BLaER1 treated with 17β-estradiol and CSF1 and Interleukin-3, amounts not matched to agents 10 nM and 100 nM (cell line): ENCODE results near the gene RAB5IF.

Experiments
- H3K27ac ChIP-seq, 11 experiments: shearing (Covaris generic); formaldehyde crosslinking; 2 replicates each; pipeline ENCODE4 v1.8.1; 2022
- H3K27me3 ChIP-seq, 11 experiments: shearing (Covaris generic); formaldehyde crosslinking; 2 replicates each; pipeline ENCODE4 v1.8.1; 2022
- H3K36me3 ChIP-seq, 11 experiments: shearing (Covaris generic); formaldehyde crosslinking; 2 replicates each; pipeline ENCODE4 v1.8.1; 2022
- H3K4me1 ChIP-seq, 10 experiments: shearing (Covaris generic); formaldehyde crosslinking; 2 replicates each; pipeline ENCODE4 v1.8.1; 2022
- H3K4me2 ChIP-seq, 11 experiments: shearing (Covaris generic); formaldehyde crosslinking; 2 replicates each; pipeline ENCODE4 v1.8.1; 2022
- H3K4me3 ChIP-seq, 10 experiments: shearing (Covaris generic); formaldehyde crosslinking; 2 replicates each; pipeline ENCODE4 v1.8.1; 2022
- H3K9ac ChIP-seq, 11 experiments: shearing (Covaris generic); formaldehyde crosslinking; 2 replicates each; pipeline ENCODE4 v1.8.1; 2022
- H3K9me3 ChIP-seq, 11 experiments: shearing (Covaris generic); formaldehyde crosslinking; replicated peaks in 1 of 11; 2 replicates each; pipeline ENCODE4 v1.8.1; 2022
- H4K20me1 ChIP-seq, 11 experiments: shearing (Covaris generic); formaldehyde crosslinking; 2 replicates each; pipeline ENCODE4 v1.8.1; 2022
- Cebpa-rat ChIP-seq, 11 experiments: shearing (Covaris generic); IDR thresholded peaks; 2 replicates each; pipeline ENCODE4 v1.8.1; 2022

RAB5IF gene

GRCh38 chr20:36644032-36644705 lies 38.6 kb downstream of the RAB5IF start:
- no peak for TF ChIP-seq Cebpa-rat (IDR thresholded peaks at IDR 0.05)
- peak overlapping the region in 8 of 11 experiments; percentile 8 to 47 (median 32); a peak in 9 of 22 replicates for H3K4me2 ChIP-seq
- no peak overlapping the region for H3K27ac ChIP-seq
- H4K20me1 ChIP-seq = no peaks in the 10 kb centered on the region
- no peaks in the 10 kb centered on the region for H3K27me3 ChIP-seq
- no peak overlapping the region for H3K9ac ChIP-seq
- H3K4me1 ChIP-seq = peaks cover 12 to 29% (median 22%) of the 10 kb centered on the region in 10 experiments
- H3K36me3 ChIP-seq = no peaks in the 10 kb centered on the region
- no peak overlapping the region for H3K4me3 ChIP-seq
- H3K9me3 ChIP-seq = no peaks in the 10 kb centered on the region

- Histone ChIP-seq H3K4me1 (peaks cover 12 to 29% (median 22%) of the 10 kb centered on the region in 10 experiments), H3K27me3 (no peaks in the 10 kb centered on the region), H3K4me3 (no peak overlapping the region), H3K9ac (no peak overlapping the region), H3K36me3 (no peaks in the 10 kb centered on the region), H3K27ac (no peak overlapping the region), H3K4me2 (peak overlapping the region in 5 of 11 experiments; percentile 32 to 47 (median 35); a peak in 7 of 22 replicates), H3K9me3 (no peaks in the 10 kb centered on the region), H4K20me1 (no peaks in the 10 kb centered on the region)
- no peak for TF ChIP-seq Cebpa-rat (IDR thresholded peaks at IDR 0.05)
Measured at GRCh38 chr20:36644706-36645095, 39.1 kb downstream of the RAB5IF start.

GRCh38 chr20:36645353-36645752 lies 39.8 kb downstream of the RAB5IF start:
- no peak for TF ChIP-seq Cebpa-rat (IDR thresholded peaks at IDR 0.05)
- Histone ChIP-seq H3K4me3 (no peak overlapping the region), H3K9me3 (no peaks in the 10 kb centered on the region), H3K9ac (peak overlapping the region in 1 of 11 experiments; percentile 27; a peak in 1 of 22 replicates), H3K4me1 (peaks cover 12 to 29% (median 22%) of the 10 kb centered on the region in 10 experiments), H3K4me2 (peak overlapping the region in 10 of 11 experiments; percentile 17 to 69 (median 59); a peak in 16 of 22 replicates), H3K36me3 (no peaks in the 10 kb centered on the region), H3K27me3 (no peaks in the 10 kb centered on the region), H3K27ac (peak overlapping the region in 2 of 11 experiments; percentile 30 to 40; a peak in 1 of 22 replicates), H4K20me1 (no peaks in the 10 kb centered on the region)

- Histone ChIP-seq H3K27ac (peak within 1 kb of the TSS in 9 of 11 experiments; percentile 8 to 55 (median 30); a peak in 9 of 22 replicates), H3K9me3 (no peaks in the 10 kb centered on the region), H3K36me3 (peaks cover 0 to 1% (median 0%) of the 10 kb centered on the region in 11 experiments; a peak in 2 of 22 replicates), H3K4me1 (peaks cover 12 to 29% (median 22%) of the 10 kb centered on the region in 10 experiments), H3K27me3 (no peaks in the 10 kb centered on the region), H3K9ac (peak within 1 kb of the TSS in 5 of 11 experiments; percentile 2 to 45 (median 27); a peak in 5 of 22 replicates), H3K4me3 (no peak within 1 kb of the TSS), H3K4me2 (peak within 1 kb of the TSS; percentile 17 to 69 (median 61)), H4K20me1 (no peaks in the 10 kb centered on the region)
- no peak for TF ChIP-seq Cebpa-rat (IDR thresholded peaks at IDR 0.05)
Measured at GRCh38 chr20:36645998-36646397, 40.4 kb downstream of the RAB5IF start, which contains the start of gene SLA2. Gene SLA2 (minus strand): TSS chr20:36646196. CDS start chr20:36641335, 4,861 bp downstream.

- H4K20me1 ChIP-seq = no peaks in the 10 kb centered on the region
- H3K36me3 ChIP-seq = peaks cover 0 to 8% (median 0%) of the 10 kb centered on the region in 11 experiments; a peak in 6 of 22 replicates
- no peak overlapping the region for H3K4me3 ChIP-seq
- H3K9me3 ChIP-seq = no peaks in the 10 kb centered on the region
- H3K4me2 ChIP-seq = peak overlapping the region; percentile 17 to 69 (median 61); a peak in 18 of 22 replicates
- peaks cover 12 to 29% (median 22%) of the 10 kb centered on the region in 10 experiments for H3K4me1 ChIP-seq
- no peak for TF ChIP-seq Cebpa-rat (IDR thresholded peaks at IDR 0.05)
- no peak overlapping the region for H3K9ac ChIP-seq
- no peaks in the 10 kb centered on the region for H3K27me3 ChIP-seq
- H3K27ac ChIP-seq = peak overlapping the region in 6 of 11 experiments; percentile 8 to 55 (median 35); a peak in 3 of 22 replicates
Measured at GRCh38 chr20:36646678-36647077, 41.1 kb downstream of the RAB5IF start.

- no peak overlapping the region for H3K4me2 ChIP-seq
- no peak overlapping the region for H3K4me3 ChIP-seq
- no peaks in the 10 kb centered on the region for H4K20me1 ChIP-seq
- no peak overlapping the region for H3K9ac ChIP-seq
- H3K36me3 ChIP-seq = peaks cover 0 to 16% (median 5%) of the 10 kb centered on the region in 11 experiments; a peak in 9 of 22 replicates
- H3K27ac ChIP-seq = no peak overlapping the region
- no peak for TF ChIP-seq Cebpa-rat (IDR thresholded peaks at IDR 0.05)
- H3K9me3 ChIP-seq = no peaks in the 10 kb centered on the region
- H3K27me3 ChIP-seq = no peaks in the 10 kb centered on the region
- peaks cover 12 to 25% (median 20%) of the 10 kb centered on the region in 10 experiments for H3K4me1 ChIP-seq
Measured at GRCh38 chr20:36647196-36648121, 41.9 kb downstream of the RAB5IF start.

- no peak for TF ChIP-seq Cebpa-rat (IDR thresholded peaks at IDR 0.05)
- no peak overlapping the region for H3K4me3 ChIP-seq
- peaks cover 4 to 7% (median 5%) of the 10 kb centered on the region in 10 experiments; a peak in 17 of 20 replicates for H3K4me1 ChIP-seq
- no peak overlapping the region for H3K27ac ChIP-seq
- no peaks in the 10 kb centered on the region for H3K27me3 ChIP-seq
- H3K36me3 ChIP-seq = peaks cover 8 to 69% (median 30%) of the 10 kb centered on the region in 11 experiments; a peak in 20 of 22 replicates
- H3K9ac ChIP-seq = no peak overlapping the region
- peaks cover 0 to 5% (median 0%) of the 10 kb centered on the region in 11 experiments; a peak in 2 of 22 replicates for H4K20me1 ChIP-seq
- no peak overlapping the region for H3K4me2 ChIP-seq
- no peaks in the 10 kb centered on the region for H3K9me3 ChIP-seq
Measured at GRCh38 chr20:36653456-36653855, 47.9 kb downstream of the RAB5IF start.

- peaks cover 0 to 9% (median 0%) of the 10 kb centered on the region in 11 experiments; a peak in 3 of 22 replicates for H4K20me1 ChIP-seq
- peaks cover 8 to 71% (median 31%) of the 10 kb centered on the region in 11 experiments; a peak in 20 of 22 replicates for H3K36me3 ChIP-seq
- H3K9ac ChIP-seq = no peak overlapping the region
- no peak for TF ChIP-seq Cebpa-rat (IDR thresholded peaks at IDR 0.05)
- no peaks in the 10 kb centered on the region for H3K9me3 ChIP-seq
- peaks cover 7 to 13% (median 10%) of the 10 kb centered on the region in 10 experiments; a peak in 17 of 20 replicates for H3K4me1 ChIP-seq
- H3K4me2 ChIP-seq = no peak overlapping the region
- no peak overlapping the region for H3K4me3 ChIP-seq
- H3K27ac ChIP-seq = no peak overlapping the region
- H3K27me3 ChIP-seq = no peaks in the 10 kb centered on the region
Measured at GRCh38 chr20:36654506-36654905, 48.9 kb downstream of the RAB5IF start.
